ENCODE measurements around the gene TCEAL8.
"Not testable (repeated sequence)": the region's sequence is repeated elsewhere in the genome, so short reads cannot be mapped to it uniquely, and the experiment has no call there.

Gene TCEAL8

GRCh38 chrX:103254921-103255493 is at the start of gene TCEAL8:
TCEAL8 (minus strand) TSS chrX:103255155; CDS start chrX:103253979, 1,176 bp downstream.
- peak; percentile 83 for DNase-seq

GRCh38 chrX:103304705-103305104 is 49.8 kb upstream of the TCEAL8 start:
- no peak for DNase-seq

- DNase-seq: no peak
Observed at GRCh38 chrX:103293118-103293517, 38.2 kb upstream of the TCEAL8 start.

GRCh38 chrX:103279624-103280023 is 24.7 kb upstream of the TCEAL8 start:
- no peak for DNase-seq

GRCh38 chrX:103276581-103277002 is 21.6 kb upstream of the TCEAL8 start, which contains the start of gene TCEAL5:
TCEAL5 (minus strand) TSS chrX:103276750; CDS start chrX:103274563, 2,187 bp downstream.
- DNase-seq: peak; percentile 39

- DNase-seq: peak; percentile 6
Observed at GRCh38 chrX:103275947-103276567, 21.1 kb upstream of the TCEAL8 start.

- DNase-seq: no peak
Observed at GRCh38 chrX:103274284-103274683, 19.3 kb upstream of the TCEAL8 start.

- DNase-seq: no peak
Observed at GRCh38 chrX:103258275-103258674, 3.3 kb upstream of the TCEAL8 start.

GRCh38 chrX:103256651-103257050 is 1.7 kb upstream of the TCEAL8 start:
- no peak for DNase-seq

- DNase-seq: peak; percentile 45
Observed at GRCh38 chrX:103254171-103254824, 657 bp downstream of the TCEAL8 start.

GRCh38 chrX:103253608-103254007 is 1.3 kb downstream of the TCEAL8 start:
- no peak for DNase-seq

- DNase-seq: no peak
Observed at GRCh38 chrX:103250977-103251376, 4.0 kb downstream of the TCEAL8 start.

- no peak for DNase-seq
Observed at GRCh38 chrX:103249805-103250204, 5.2 kb downstream of the TCEAL8 start.

- DNase-seq: peak; percentile 32
Observed at GRCh38 chrX:103248553-103248952, 6.4 kb downstream of the TCEAL8 start.

GRCh38 chrX:103240155-103240554 is 14.8 kb downstream of the TCEAL8 start:
- DNase-seq: no peak

GRCh38 chrX:103236296-103236695 is 18.7 kb downstream of the TCEAL8 start:
- DNase-seq: no peak

GRCh38 chrX:103235608-103236007 is 19.3 kb downstream of the TCEAL8 start:
- not testable (repeated sequence) for DNase-seq

- no peak for DNase-seq
Observed at GRCh38 chrX:103234869-103235268, 20.1 kb downstream of the TCEAL8 start.

GRCh38 chrX:103233263-103233662 is 21.7 kb downstream of the TCEAL8 start:
- no peak for DNase-seq

GRCh38 chrX:103225918-103226317 is 29.0 kb downstream of the TCEAL8 start:
- DNase-seq: not testable (repeated sequence)

- no peak for DNase-seq
Observed at GRCh38 chrX:103220511-103221323, 34.2 kb downstream of the TCEAL8 start.

GRCh38 chrX:103215425-103215991 is 39.4 kb downstream of the TCEAL8 start:
- peak; percentile 22 for DNase-seq
